ENCODE data around the gene CPXM2.

CPXM2 gene

GRCh38 chr10:123878666-123879303 is 12.8 kb downstream of the CPXM2 start:
- Histone ChIP-seq H4K20me1 (ENCODE audit: insufficient read depth) (no peaks in the 10 kb centered on the region), H3K4me2 (no peak overlapping the region), H3K4me3 (IDR thresholded peaks at IDR 0.05; ENCODE audit: insufficient read depth, low read depth, low read length) (no peak overlapping the region), H3K27ac (no peak overlapping the region), H3K4me1 (ENCODE audit: low read depth, poor library complexity, severe bottlenecking) (no peaks in the 10 kb centered on the region), H3K27me3 (ENCODE audit: insufficient read depth, low read depth) (no peaks in the 10 kb centered on the region), H3K79me2 (ENCODE audit: insufficient read depth, low read depth) (no peaks in the 10 kb centered on the region), H2AFZ (ENCODE audit: low read depth) (no peak overlapping the region), H3K9ac (no peak overlapping the region), H3K36me3 (ENCODE audit: insufficient read depth) (no peaks in the 10 kb centered on the region)
- no peak for TF ChIP-seq CTCF (conservative IDR thresholded peaks at IDR 0.05; ENCODE audit: low read depth, low read length)

GRCh38 chr10:123870260-123870659 is 21.3 kb downstream of the CPXM2 start:
- Histone ChIP-seq H2AFZ (ENCODE audit: low read depth) (no peak overlapping the region), H3K79me2 (ENCODE audit: insufficient read depth, low read depth) (no peaks in the 10 kb centered on the region), H4K20me1 (ENCODE audit: insufficient read depth) (no peaks in the 10 kb centered on the region), H3K4me3 (IDR thresholded peaks at IDR 0.05; ENCODE audit: insufficient read depth, low read depth, low read length) (no peak overlapping the region), H3K36me3 (ENCODE audit: insufficient read depth) (no peaks in the 10 kb centered on the region), H3K4me1 (ENCODE audit: low read depth, poor library complexity, severe bottlenecking) (no peaks in the 10 kb centered on the region), H3K27me3 (ENCODE audit: insufficient read depth, low read depth) (no peaks in the 10 kb centered on the region), H3K4me2 (no peak overlapping the region), H3K9ac (no peak overlapping the region), H3K27ac (no peak overlapping the region)
- no peak for TF ChIP-seq CTCF (conservative IDR thresholded peaks at IDR 0.05; ENCODE audit: low read depth, low read length)

GRCh38 chr10:123869020-123869414 is 22.6 kb downstream of the CPXM2 start:
- H3K4me3 ChIP-seq (IDR thresholded peaks at IDR 0.05; ENCODE audit: insufficient read depth, low read depth, low read length) = no peak overlapping the region
- H3K9ac ChIP-seq = no peak overlapping the region
- no peaks in the 10 kb centered on the region for H3K36me3 ChIP-seq (ENCODE audit: insufficient read depth)
- H3K79me2 ChIP-seq (ENCODE audit: insufficient read depth, low read depth) = no peaks in the 10 kb centered on the region
- no peak overlapping the region for H3K4me2 ChIP-seq
- no peaks in the 10 kb centered on the region for H4K20me1 ChIP-seq (ENCODE audit: insufficient read depth)
- H3K27ac ChIP-seq = no peak overlapping the region
- no peak overlapping the region for H2AFZ ChIP-seq (ENCODE audit: low read depth)
- H3K27me3 ChIP-seq (ENCODE audit: insufficient read depth, low read depth) = no peaks in the 10 kb centered on the region
- H3K4me1 ChIP-seq (ENCODE audit: low read depth, poor library complexity, severe bottlenecking) = no peaks in the 10 kb centered on the region
- TF ChIP-seq CTCF (conservative IDR thresholded peaks at IDR 0.05; ENCODE audit: low read depth, low read length) = no peak

GRCh38 chr10:123868038-123869019 is 23.3 kb downstream of the CPXM2 start:
- Histone ChIP-seq H4K20me1 (ENCODE audit: insufficient read depth) (no peaks in the 10 kb centered on the region), H3K4me2 (no peak overlapping the region), H2AFZ (ENCODE audit: low read depth) (no peak overlapping the region), H3K79me2 (ENCODE audit: insufficient read depth, low read depth) (no peaks in the 10 kb centered on the region), H3K9ac (no peak overlapping the region), H3K4me1 (ENCODE audit: low read depth, poor library complexity, severe bottlenecking) (no peaks in the 10 kb centered on the region), H3K27me3 (ENCODE audit: insufficient read depth, low read depth) (no peaks in the 10 kb centered on the region), H3K36me3 (ENCODE audit: insufficient read depth) (no peaks in the 10 kb centered on the region), H3K4me3 (IDR thresholded peaks at IDR 0.05; ENCODE audit: insufficient read depth, low read depth, low read length) (no peak overlapping the region), H3K27ac (no peak overlapping the region)
- no peak for TF ChIP-seq CTCF (conservative IDR thresholded peaks at IDR 0.05; ENCODE audit: low read depth, low read length)

Measured in KMS-11 (cell line).